Measurements from ENCODE around the gene SYNCRIP. TPM values are rescaled to one million over a fixed set of nuclear protein-coding genes. Genes with fewer than 3 reads are reported as not detected.

The SYNCRIP gene
- total and polyA plus RNA-seq, 2 of the 13 experiments (the other 11 are each of a cell fraction or from before 2014, with no cell fraction given), result 8.1 to 112 TPM

GRCh38 chr6:85660181-85660611 lies 17.5 kb upstream of the SYNCRIP start (continued):
- TF ChIP-seq RFXAP (CRISPR knock-in tag; IDR thresholded peaks at IDR 0.05; ENCODE audit: borderline replicate concordance) (no peak), GZF1 (CRISPR knock-in tag; IDR thresholded peaks at IDR 0.05) (no peak), SETDB1 (CRISPR knock-in tag; IDR thresholded peaks at IDR 0.05; ENCODE audit: borderline replicate concordance) (no peak), SIX1 (CRISPR knock-in tag; IDR thresholded peaks at IDR 0.05; ENCODE audit: borderline replicate concordance) (no peak), SIX4 (CRISPR knock-in tag; IDR thresholded peaks at IDR 0.05) (no peak), ONECUT2 (CRISPR knock-in tag; IDR thresholded peaks at IDR 0.05) (no peak), ELF1 (CRISPR knock-in tag; IDR thresholded peaks at IDR 0.05) (no peak), SAP130 (CRISPR knock-in tag; IDR thresholded peaks at IDR 0.05; ENCODE audit: low read depth) (0 out of 2 replicates have a peak, but pooled peaks have one; percentile 30), MATR3 (CRISPR knock-in tag; IDR thresholded peaks at IDR 0.05) (no peak), ZFP90 (CRISPR knock-in tag; IDR thresholded peaks at IDR 0.05; ENCODE audit: borderline replicate concordance) (no peak), ZNF609 (CRISPR knock-in tag; IDR thresholded peaks at IDR 0.05; ENCODE audit: borderline replicate concordance) (no peak), ARNTL (CRISPR knock-in tag; IDR thresholded peaks at IDR 0.05) (no peak), ZNF549 (CRISPR knock-in tag; IDR thresholded peaks at IDR 0.05) (no peak), PRMT3 (CRISPR knock-in tag; IDR thresholded peaks at IDR 0.05; ENCODE audit: borderline replicate concordance, low read depth) (no peak), ZNF589 (CRISPR knock-in tag; conservative IDR thresholded peaks at IDR 0.05) (no peak), ZNF670 (CRISPR knock-in tag; IDR thresholded peaks at IDR 0.05; ENCODE audit: borderline replicate concordance) (no peak), ZMYM2 (CRISPR knock-in tag; IDR thresholded peaks at IDR 0.05) (no peak), FOXC1 (CRISPR knock-in tag; IDR thresholded peaks at IDR 0.05; ENCODE audit: borderline replicate concordance) (no peak; the same call in 1 of the 2 replicates), ZNF556 (CRISPR knock-in tag; IDR thresholded peaks at IDR 0.05; ENCODE audit: borderline replicate concordance) (no peak)
- TF ChIP-seq, protein P1, sequence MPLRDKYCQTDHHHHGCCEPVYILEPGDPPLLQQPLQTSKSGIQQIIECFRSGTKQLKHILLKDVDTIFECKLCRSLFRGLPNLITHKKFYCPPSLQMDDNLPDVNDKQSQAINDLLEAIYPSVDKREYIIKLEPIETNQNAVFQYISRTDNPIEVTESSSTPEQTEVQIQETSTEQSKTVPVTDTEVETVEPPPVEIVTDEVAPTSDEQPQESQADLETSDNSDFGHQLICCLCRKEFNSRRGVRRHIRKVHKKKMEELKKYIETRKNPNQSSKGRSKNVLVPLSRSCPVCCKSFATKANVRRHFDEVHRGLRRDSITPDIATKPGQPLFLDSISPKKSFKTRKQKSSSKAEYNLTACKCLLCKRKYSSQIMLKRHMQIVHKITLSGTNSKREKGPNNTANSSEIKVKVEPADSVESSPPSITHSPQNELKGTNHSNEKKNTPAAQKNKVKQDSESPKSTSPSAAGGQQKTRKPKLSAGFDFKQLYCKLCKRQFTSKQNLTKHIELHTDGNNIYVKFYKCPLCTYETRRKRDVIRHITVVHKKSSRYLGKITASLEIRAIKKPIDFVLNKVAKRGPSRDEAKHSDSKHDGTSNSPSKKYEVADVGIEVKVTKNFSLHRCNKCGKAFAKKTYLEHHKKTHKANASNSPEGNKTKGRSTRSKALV (CRISPR knock-in tag; IDR thresholded peaks at IDR 0.05), result no peak
- TF ChIP-seq, protein P2, sequence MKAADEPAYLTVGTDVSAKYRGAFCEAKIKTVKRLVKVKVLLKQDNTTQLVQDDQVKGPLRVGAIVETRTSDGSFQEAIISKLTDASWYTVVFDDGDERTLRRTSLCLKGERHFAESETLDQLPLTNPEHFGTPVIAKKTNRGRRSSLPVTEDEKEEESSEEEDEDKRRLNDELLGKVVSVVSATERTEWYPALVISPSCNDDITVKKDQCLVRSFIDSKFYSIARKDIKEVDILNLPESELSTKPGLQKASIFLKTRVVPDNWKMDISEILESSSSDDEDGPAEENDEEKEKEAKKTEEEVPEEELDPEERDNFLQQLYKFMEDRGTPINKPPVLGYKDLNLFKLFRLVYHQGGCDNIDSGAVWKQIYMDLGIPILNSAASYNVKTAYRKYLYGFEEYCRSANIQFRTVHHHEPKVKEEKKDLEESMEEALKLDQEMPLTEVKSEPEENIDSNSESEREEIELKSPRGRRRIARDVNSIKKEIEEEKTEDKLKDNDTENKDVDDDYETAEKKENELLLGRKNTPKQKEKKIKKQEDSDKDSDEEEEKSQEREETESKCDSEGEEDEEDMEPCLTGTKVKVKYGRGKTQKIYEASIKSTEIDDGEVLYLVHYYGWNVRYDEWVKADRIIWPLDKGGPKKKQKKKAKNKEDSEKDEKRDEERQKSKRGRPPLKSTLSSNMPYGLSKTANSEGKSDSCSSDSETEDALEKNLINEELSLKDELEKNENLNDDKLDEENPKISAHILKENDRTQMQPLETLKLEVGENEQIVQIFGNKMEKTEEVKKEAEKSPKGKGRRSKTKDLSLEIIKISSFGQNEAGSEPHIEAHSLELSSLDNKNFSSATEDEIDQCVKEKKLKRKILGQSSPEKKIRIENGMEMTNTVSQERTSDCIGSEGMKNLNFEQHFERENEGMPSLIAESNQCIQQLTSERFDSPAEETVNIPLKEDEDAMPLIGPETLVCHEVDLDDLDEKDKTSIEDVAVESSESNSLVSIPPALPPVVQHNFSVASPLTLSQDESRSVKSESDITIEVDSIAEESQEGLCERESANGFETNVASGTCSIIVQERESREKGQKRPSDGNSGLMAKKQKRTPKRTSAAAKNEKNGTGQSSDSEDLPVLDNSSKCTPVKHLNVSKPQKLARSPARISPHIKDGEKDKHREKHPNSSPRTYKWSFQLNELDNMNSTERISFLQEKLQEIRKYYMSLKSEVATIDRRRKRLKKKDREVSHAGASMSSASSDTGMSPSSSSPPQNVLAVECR (CRISPR knock-in tag; IDR thresholded peaks at IDR 0.05; ENCODE audit: borderline replicate concordance), result peak; percentile 24; the same call in 1 of the 2 replicates

Measured in HepG2 (cell line).